ENCODE measurements around the gene AOC2. TPM values are rescaled to one million over a fixed set of nuclear protein-coding genes. Genes with fewer than 3 reads are reported as not detected.
A peak's percentile ranks its signal among the peaks of the same experiment; 100 is the strongest.

The AOC2 gene
- total and polyA plus RNA-seq, 2 of the 13 experiments (the other 11 are each of a cell fraction or from before 2014, with no cell fraction given), result 1.2 to 3.3 TPM

- TF ChIP-seq ZBTB34 (CRISPR knock-in tag; IDR thresholded peaks at IDR 0.05) (0 out of 2 replicates have a peak, but pooled peaks have one; percentile 52), ZBTB43 (CRISPR knock-in tag; conservative IDR thresholded peaks at IDR 0.05) (peak; percentile 73), ONECUT2 (CRISPR knock-in tag; IDR thresholded peaks at IDR 0.05) (peak; percentile 77; the same call in 1 of the 2 replicates), SP5 (CRISPR knock-in tag; IDR thresholded peaks at IDR 0.05; ENCODE audit: borderline replicate concordance, low read depth) (peak; percentile 35; the same call in 1 of the 2 replicates), ZNF800 (CRISPR knock-in tag; IDR thresholded peaks at IDR 0.05) (0 out of 2 replicates have a peak, but pooled peaks have one; percentile 49), ZNF333 (CRISPR knock-in tag; IDR thresholded peaks at IDR 0.05; ENCODE audit: borderline replicate concordance) (peak; percentile 48), IRF2 (CRISPR knock-in tag; IDR thresholded peaks at IDR 0.05) (peak; percentile 99), RFX1 (IDR thresholded peaks at IDR 0.05) (no peak), ZNF550 (CRISPR knock-in tag; IDR thresholded peaks at IDR 0.05; ENCODE audit: borderline replicate concordance) (no peak; the same call in 1 of the 2 replicates), SMAD9 (CRISPR knock-in tag; IDR thresholded peaks at IDR 0.05) (peak; percentile 75; the same call in 1 of the 2 replicates), EED (CRISPR knock-in tag; IDR thresholded peaks at IDR 0.05) (peak; percentile 96), NBN (conservative IDR thresholded peaks at IDR 0.05) (no peak), GRHL1 (CRISPR knock-in tag; conservative IDR thresholded peaks at IDR 0.05) (no peak), PRDM15 (CRISPR knock-in tag; IDR thresholded peaks at IDR 0.05) (peak; percentile 53; the same call in 1 of the 2 replicates), HMG20A (CRISPR knock-in tag; IDR thresholded peaks at IDR 0.05; ENCODE audit: borderline replicate concordance) (no peak), RARA (CRISPR knock-in tag; IDR thresholded peaks at IDR 0.05) (no peak; the same call in 1 of the 2 replicates)
Observed at GRCh38 chr17:42798383-42799380, 45.7 kb upstream of the AOC2 start, which contains the start of the genes CNTD1 and COA3 (continued).

Measured in HepG2 (cell line).